GM19452 (cell line): ENCODE results near the gene TGFBR3.

Experiments
- ATAC-seq: cut with Tn5 transposase; IDR thresholded peaks from one replicate; pipeline ENCODE4 v1.9.1; 2021; ENCODE audit not compliant: unreplicated experiment

Gene TGFBR3

GRCh38 chr1:91660708-91661107 lies 225.2 kb downstream of the TGFBR3 start:
- ATAC-seq = no peak

- ATAC-seq = no peak
Measured at GRCh38 chr1:91655912-91656449, 230.0 kb downstream of the TGFBR3 start.

- no peak for ATAC-seq
Measured at GRCh38 chr1:91653183-91653582, 232.8 kb downstream of the TGFBR3 start.

GRCh38 chr1:91651661-91652071 lies 234.3 kb downstream of the TGFBR3 start:
- no peak for ATAC-seq

- ATAC-seq = no peak
Measured at GRCh38 chr1:91651243-91651642, 234.7 kb downstream of the TGFBR3 start.

GRCh38 chr1:91650764-91651163 lies 235.2 kb downstream of the TGFBR3 start:
- no peak for ATAC-seq

GRCh38 chr1:91647061-91647460 lies 238.9 kb downstream of the TGFBR3 start:
- no peak for ATAC-seq

- no peak for ATAC-seq
Measured at GRCh38 chr1:91645031-91645430, 240.9 kb downstream of the TGFBR3 start.

- no peak for ATAC-seq
Measured at GRCh38 chr1:91643431-91643830, 242.5 kb downstream of the TGFBR3 start.

- no peak for ATAC-seq
Measured at GRCh38 chr1:91640877-91641526, 244.9 kb downstream of the TGFBR3 start.

GRCh38 chr1:91637539-91637994 lies 248.4 kb downstream of the TGFBR3 start:
- ATAC-seq = no peak

GRCh38 chr1:91635763-91636162 lies 250.2 kb downstream of the TGFBR3 start:
- ATAC-seq = no peak

- no peak for ATAC-seq
Measured at GRCh38 chr1:91633438-91633837, 252.5 kb downstream of the TGFBR3 start.

GRCh38 chr1:91631718-91632330 lies 254.1 kb downstream of the TGFBR3 start:
- ATAC-seq = no peak

GRCh38 chr1:91630803-91631202 lies 255.1 kb downstream of the TGFBR3 start:
- ATAC-seq = no peak
